ENCODE measurements around the gene DOCK10. TPM values are rescaled to one million over a fixed set of nuclear protein-coding genes. Genes with fewer than 3 reads are reported as not detected.

Gene DOCK10
- total RNA-seq, 1 donor from 2014 or later = 15.1 TPM

GRCh38 chr2:224915136-224915535 is 127.1 kb downstream of the DOCK10 start:
- H3K4me3 ChIP-seq (ENCODE audit: low read length in 3 of 3) = no peak overlapping the region
- peaks cover 0 to 10% (median 7%) of the 10 kb centered on the region in 3 donors for H3K4me1 ChIP-seq (ENCODE audit: control insufficient read depth in 3 of 3, insufficient read depth in 3 of 3, low read length in 3 of 3)
- H3K9me3 ChIP-seq (ENCODE audit: control insufficient read depth in 3 of 3, low read length in 3 of 3) = no peaks in the 10 kb centered on the region
- H3K27ac ChIP-seq (ENCODE audit: low read depth, low read length) = no peak overlapping the region
- H3K36me3 ChIP-seq (ENCODE audit: control insufficient read depth in 3 of 3, insufficient read depth in 3 of 3, low read length in 3 of 3) = no peaks in the 10 kb centered on the region
- H3K27me3 ChIP-seq (ENCODE audit: control insufficient read depth in 3 of 3, insufficient read depth in 3 of 3, low read length in 3 of 3) = no peaks in the 10 kb centered on the region
- H3K9ac ChIP-seq (ENCODE audit: low read depth in 1 of 3, low read length in 3 of 3) = no peak overlapping the region

GRCh38 chr2:224910574-224910925 is 131.7 kb downstream of the DOCK10 start:
- H3K36me3 ChIP-seq (ENCODE audit: control insufficient read depth in 3 of 3, insufficient read depth in 3 of 3, low read length in 3 of 3) = no peaks in the 10 kb centered on the region
- H3K4me1 ChIP-seq (ENCODE audit: control insufficient read depth in 3 of 3, insufficient read depth in 3 of 3, low read length in 3 of 3) = peaks cover 3 to 13% (median 6%) of the 10 kb centered on the region in 3 donors
- H3K4me3 ChIP-seq (ENCODE audit: low read length in 3 of 3) = no peak overlapping the region
- H3K27me3 ChIP-seq (ENCODE audit: control insufficient read depth in 3 of 3, insufficient read depth in 3 of 3, low read length in 3 of 3) = no peaks in the 10 kb centered on the region
- no peaks in the 10 kb centered on the region for H3K9me3 ChIP-seq (ENCODE audit: control insufficient read depth in 3 of 3, low read length in 3 of 3)
- H3K9ac ChIP-seq (ENCODE audit: low read depth in 1 of 3, low read length in 3 of 3) = no peak overlapping the region
- H3K27ac ChIP-seq (ENCODE audit: low read depth, low read length) = no peak overlapping the region

GRCh38 chr2:224909885-224910573 is 132.2 kb downstream of the DOCK10 start:
- no peak overlapping the region for H3K27ac ChIP-seq (ENCODE audit: low read depth, low read length)
- H3K27me3 ChIP-seq (ENCODE audit: control insufficient read depth in 3 of 3, insufficient read depth in 3 of 3, low read length in 3 of 3) = no peaks in the 10 kb centered on the region
- no peaks in the 10 kb centered on the region for H3K36me3 ChIP-seq (ENCODE audit: control insufficient read depth in 3 of 3, insufficient read depth in 3 of 3, low read length in 3 of 3)
- H3K4me3 ChIP-seq (ENCODE audit: low read length in 3 of 3) = no peak overlapping the region
- peak overlapping the region in 1 of 3 donors; percentile 3 for H3K9ac ChIP-seq (ENCODE audit: low read depth in 1 of 3, low read length in 3 of 3)
- H3K4me1 ChIP-seq (ENCODE audit: control insufficient read depth in 3 of 3, insufficient read depth in 3 of 3, low read length in 3 of 3) = peaks cover 3 to 13% (median 5%) of the 10 kb centered on the region in 3 donors
- H3K9me3 ChIP-seq (ENCODE audit: control insufficient read depth in 3 of 3, low read length in 3 of 3) = no peaks in the 10 kb centered on the region

GRCh38 chr2:224908818-224909217 is 133.4 kb downstream of the DOCK10 start:
- Histone ChIP-seq H3K36me3 (ENCODE audit: control insufficient read depth in 3 of 3, insufficient read depth in 3 of 3, low read length in 3 of 3) (no peaks in the 10 kb centered on the region), H3K4me3 (ENCODE audit: low read length in 3 of 3) (no peak overlapping the region)

DNA sequence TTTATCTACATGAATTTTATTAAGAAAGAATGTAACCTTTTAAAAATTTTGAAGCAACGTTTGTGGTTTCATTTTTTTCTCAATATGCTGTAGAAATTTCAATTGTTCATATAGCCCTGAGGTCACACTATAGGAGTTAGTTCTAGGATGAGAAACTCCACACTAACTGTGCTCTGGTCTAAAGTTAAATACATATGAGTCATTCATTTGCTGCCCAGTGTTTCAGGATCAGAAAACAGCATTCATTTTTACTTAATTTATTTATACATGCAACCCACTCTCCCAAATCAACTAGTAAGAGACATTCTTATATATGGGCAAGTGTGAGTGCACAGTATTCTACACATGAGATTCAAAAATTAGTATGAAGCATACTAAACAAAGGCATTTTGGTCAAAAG is 137.9 kb downstream of the DOCK10 start:
- no peaks in the 10 kb centered on the region for H3K9me3 ChIP-seq (ENCODE audit: control insufficient read depth in 3 of 3, low read length in 3 of 3)
- no peaks in the 10 kb centered on the region for H3K36me3 ChIP-seq (ENCODE audit: control insufficient read depth in 3 of 3, insufficient read depth in 3 of 3, low read length in 3 of 3)
- peaks cover 0 to under 1% (median 0%) of the 10 kb centered on the region in 3 donors for H3K4me1 ChIP-seq (ENCODE audit: control insufficient read depth in 3 of 3, insufficient read depth in 3 of 3, low read length in 3 of 3)
- no peak overlapping the region for H3K9ac ChIP-seq (ENCODE audit: low read depth in 1 of 3, low read length in 3 of 3)
- no peak overlapping the region for H3K4me3 ChIP-seq (ENCODE audit: low read length in 3 of 3)
- H3K27me3 ChIP-seq (ENCODE audit: control insufficient read depth in 3 of 3, insufficient read depth in 3 of 3, low read length in 3 of 3) = no peaks in the 10 kb centered on the region
- no peak overlapping the region for H3K27ac ChIP-seq (ENCODE audit: low read depth, low read length)

More at GRCh38 chr2:224908818-224909217, 133.4 kb downstream of the DOCK10 start:
- H3K9me3 ChIP-seq (ENCODE audit: control insufficient read depth in 3 of 3, low read length in 3 of 3) = no peaks in the 10 kb centered on the region
- H3K27me3 ChIP-seq (ENCODE audit: control insufficient read depth in 3 of 3, insufficient read depth in 3 of 3, low read length in 3 of 3) = no peaks in the 10 kb centered on the region
- H3K9ac ChIP-seq (ENCODE audit: low read depth in 1 of 3, low read length in 3 of 3) = no peak overlapping the region
- H3K4me1 ChIP-seq (ENCODE audit: control insufficient read depth in 3 of 3, insufficient read depth in 3 of 3, low read length in 3 of 3) = peaks cover 3 to 13% (median 5%) of the 10 kb centered on the region in 3 donors
- no peak overlapping the region for H3K27ac ChIP-seq (ENCODE audit: low read depth, low read length)

GRCh38 chr2:224903621-224904020 is 138.6 kb downstream of the DOCK10 start:
- no peak overlapping the region for H3K9ac ChIP-seq (ENCODE audit: low read depth in 1 of 3, low read length in 3 of 3)
- no peak overlapping the region for H3K27ac ChIP-seq (ENCODE audit: low read depth, low read length)
- H3K4me3 ChIP-seq (ENCODE audit: low read length in 3 of 3) = no peak overlapping the region

DNA sequence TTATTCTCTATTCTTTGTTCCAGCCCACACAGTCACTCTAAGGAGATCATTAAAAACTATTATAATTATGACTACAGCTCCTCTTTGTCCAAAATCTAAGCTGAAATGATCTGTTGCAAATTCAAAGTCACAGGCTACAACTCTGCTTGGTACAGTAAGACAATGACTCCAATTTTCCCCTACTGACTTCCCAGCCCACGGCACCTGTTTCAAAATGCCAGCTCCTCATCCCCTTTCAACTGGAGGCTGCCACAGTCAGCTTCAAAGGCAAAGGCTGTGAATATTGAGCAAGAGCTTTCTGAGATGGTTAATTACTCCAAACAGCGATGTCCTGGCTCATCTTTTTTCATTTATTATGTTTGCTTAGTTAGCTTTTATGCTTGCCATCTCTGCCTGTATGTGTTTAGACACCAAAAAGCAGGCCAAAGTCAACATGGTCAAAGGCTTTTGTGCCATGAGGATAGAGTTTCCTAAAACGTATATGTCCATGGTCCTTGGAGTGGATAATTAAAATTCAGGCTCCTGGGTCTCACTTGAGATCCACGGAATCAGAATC is 141.1 kb downstream of the DOCK10 start:
- H3K36me3 ChIP-seq (ENCODE audit: control insufficient read depth in 3 of 3, insufficient read depth in 3 of 3, low read length in 3 of 3) = no peaks in the 10 kb centered on the region
- no peaks in the 10 kb centered on the region for H3K4me1 ChIP-seq (ENCODE audit: control insufficient read depth in 3 of 3, insufficient read depth in 3 of 3, low read length in 3 of 3)
- H3K9ac ChIP-seq (ENCODE audit: low read depth in 1 of 3, low read length in 3 of 3) = no peak overlapping the region
- no peaks in the 10 kb centered on the region for H3K27me3 ChIP-seq (ENCODE audit: control insufficient read depth in 3 of 3, insufficient read depth in 3 of 3, low read length in 3 of 3)
- H3K4me3 ChIP-seq (ENCODE audit: low read length in 3 of 3) = no peak overlapping the region
- no peak overlapping the region for H3K27ac ChIP-seq (ENCODE audit: low read depth, low read length)
- no peaks in the 10 kb centered on the region for H3K9me3 ChIP-seq (ENCODE audit: control insufficient read depth in 3 of 3, low read length in 3 of 3)

More at GRCh38 chr2:224903621-224904020, 138.6 kb downstream of the DOCK10 start:
- Histone ChIP-seq H3K36me3 (ENCODE audit: control insufficient read depth in 3 of 3, insufficient read depth in 3 of 3, low read length in 3 of 3) (no peaks in the 10 kb centered on the region), H3K27me3 (ENCODE audit: control insufficient read depth in 3 of 3, insufficient read depth in 3 of 3, low read length in 3 of 3) (no peaks in the 10 kb centered on the region), H3K4me1 (ENCODE audit: control insufficient read depth in 3 of 3, insufficient read depth in 3 of 3, low read length in 3 of 3) (no peaks in the 10 kb centered on the region), H3K9me3 (ENCODE audit: control insufficient read depth in 3 of 3, low read length in 3 of 3) (no peaks in the 10 kb centered on the region)

- H3K9me3 ChIP-seq (ENCODE audit: control insufficient read depth in 3 of 3, low read length in 3 of 3) = no peaks in the 10 kb centered on the region
- no peaks in the 10 kb centered on the region for H3K36me3 ChIP-seq (ENCODE audit: control insufficient read depth in 3 of 3, insufficient read depth in 3 of 3, low read length in 3 of 3)
- H3K9ac ChIP-seq (ENCODE audit: low read depth in 1 of 3, low read length in 3 of 3) = no peak overlapping the region
- no peak overlapping the region for H3K27ac ChIP-seq (ENCODE audit: low read depth, low read length)
- H3K4me3 ChIP-seq (ENCODE audit: low read length in 3 of 3) = no peak overlapping the region
- no peaks in the 10 kb centered on the region for H3K27me3 ChIP-seq (ENCODE audit: control insufficient read depth in 3 of 3, insufficient read depth in 3 of 3, low read length in 3 of 3)
- no peaks in the 10 kb centered on the region for H3K4me1 ChIP-seq (ENCODE audit: control insufficient read depth in 3 of 3, insufficient read depth in 3 of 3, low read length in 3 of 3)
These were observed 146.9 kb downstream of the DOCK10 start for GRCh38 chr2:224895377-224895776.

- Histone ChIP-seq H3K4me3 (ENCODE audit: low read length in 3 of 3) (no peak overlapping the region), H3K9ac (ENCODE audit: low read depth in 1 of 3, low read length in 3 of 3) (no peak overlapping the region), H3K27me3 (ENCODE audit: control insufficient read depth in 3 of 3, insufficient read depth in 3 of 3, low read length in 3 of 3) (no peaks in the 10 kb centered on the region), H3K4me1 (ENCODE audit: control insufficient read depth in 3 of 3, insufficient read depth in 3 of 3, low read length in 3 of 3) (no peaks in the 10 kb centered on the region), H3K36me3 (ENCODE audit: control insufficient read depth in 3 of 3, insufficient read depth in 3 of 3, low read length in 3 of 3) (no peaks in the 10 kb centered on the region), H3K27ac (ENCODE audit: low read depth, low read length) (no peak overlapping the region), H3K9me3 (ENCODE audit: control insufficient read depth in 3 of 3, low read length in 3 of 3) (no peaks in the 10 kb centered on the region)
These were observed 147.9 kb downstream of the DOCK10 start for GRCh38 chr2:224894356-224894755.

GRCh38 chr2:224893848-224894247 is 148.4 kb downstream of the DOCK10 start:
- H3K27me3 ChIP-seq (ENCODE audit: control insufficient read depth in 3 of 3, insufficient read depth in 3 of 3, low read length in 3 of 3) = no peaks in the 10 kb centered on the region
- H3K36me3 ChIP-seq (ENCODE audit: control insufficient read depth in 3 of 3, insufficient read depth in 3 of 3, low read length in 3 of 3) = no peaks in the 10 kb centered on the region
- H3K4me1 ChIP-seq (ENCODE audit: control insufficient read depth in 3 of 3, insufficient read depth in 3 of 3, low read length in 3 of 3) = no peaks in the 10 kb centered on the region
- no peak overlapping the region for H3K27ac ChIP-seq (ENCODE audit: low read depth, low read length)
- no peaks in the 10 kb centered on the region for H3K9me3 ChIP-seq (ENCODE audit: control insufficient read depth in 3 of 3, low read length in 3 of 3)
- H3K9ac ChIP-seq (ENCODE audit: low read depth in 1 of 3, low read length in 3 of 3) = no peak overlapping the region
- H3K4me3 ChIP-seq (ENCODE audit: low read length in 3 of 3) = no peak overlapping the region

Data from skeletal muscle tissue (tissue), 4 donors.